ENCODE results near the gene MDGA2. TPM values are rescaled to one million over a fixed set of nuclear protein-coding genes. Genes with fewer than 3 reads are reported as not detected.

MDGA2 gene
- total RNA-seq, 1 experiment from 2014 or later, result not detected

GRCh38 chr14:47425302-47425701 is 250.1 kb downstream of the MDGA2 start:
- no peak for DNase-seq (ENCODE audit: low read depth)
- in situ Hi-C loops (cut with HindIII; ENCODE audit: low pct_unique_long_range_greater_than_20kb, low sequenced_read_pairs), result no loop called here

- DNase-seq (ENCODE audit: low read depth), result no peak
- in situ Hi-C loops (cut with HindIII; ENCODE audit: low pct_unique_long_range_greater_than_20kb, low sequenced_read_pairs), result no loop called here
These were observed 253.2 kb downstream of the MDGA2 start for GRCh38 chr14:47422191-47422590.

- DNase-seq (ENCODE audit: low read depth), result no peak
- in situ Hi-C loops (cut with HindIII; ENCODE audit: low pct_unique_long_range_greater_than_20kb, low sequenced_read_pairs), result no loop called here
These were observed 263.9 kb downstream of the MDGA2 start for GRCh38 chr14:47411523-47411922.

- DNase-seq (ENCODE audit: low read depth), result no peak
- in situ Hi-C loops (cut with HindIII; ENCODE audit: low pct_unique_long_range_greater_than_20kb, low sequenced_read_pairs), result no loop called here
These were observed 283.1 kb downstream of the MDGA2 start for GRCh38 chr14:47392326-47392725.

GRCh38 chr14:47390831-47391504 is 284.4 kb downstream of the MDGA2 start:
- no peak for DNase-seq (ENCODE audit: low read depth)
- in situ Hi-C loops (cut with HindIII; ENCODE audit: low pct_unique_long_range_greater_than_20kb, low sequenced_read_pairs), result no loop called here

GRCh38 chr14:47389535-47389934 is 285.9 kb downstream of the MDGA2 start:
- no peak for DNase-seq (ENCODE audit: low read depth)
- in situ Hi-C loops (cut with HindIII; ENCODE audit: low pct_unique_long_range_greater_than_20kb, low sequenced_read_pairs), result no loop called here

- DNase-seq (ENCODE audit: low read depth), result no peak
- in situ Hi-C loops (cut with HindIII; ENCODE audit: low pct_unique_long_range_greater_than_20kb, low sequenced_read_pairs), result no loop called here
These were observed 309.4 kb downstream of the MDGA2 start for GRCh38 chr14:47366006-47366405.

- DNase-seq (ENCODE audit: low read depth), result no peak
- in situ Hi-C loops (cut with HindIII; ENCODE audit: low pct_unique_long_range_greater_than_20kb, low sequenced_read_pairs), result no loop called here
These were observed 310.2 kb downstream of the MDGA2 start for GRCh38 chr14:47365233-47365632.

GRCh38 chr14:47353186-47353585 is 322.2 kb downstream of the MDGA2 start:
- in situ Hi-C loops (cut with HindIII; ENCODE audit: low pct_unique_long_range_greater_than_20kb, low sequenced_read_pairs), result no loop called here
- DNase-seq (ENCODE audit: low read depth), result no peak

GRCh38 chr14:47346849-47347248 is 328.6 kb downstream of the MDGA2 start:
- in situ Hi-C loops (cut with HindIII; ENCODE audit: low pct_unique_long_range_greater_than_20kb, low sequenced_read_pairs), result no loop called here
- DNase-seq (ENCODE audit: low read depth), result no peak

- in situ Hi-C loops (cut with HindIII; ENCODE audit: low pct_unique_long_range_greater_than_20kb, low sequenced_read_pairs), result no loop called here
- DNase-seq (ENCODE audit: low read depth), result no peak
These were observed 330.4 kb downstream of the MDGA2 start for GRCh38 chr14:47345016-47345415.

GRCh38 chr14:47332939-47333338 is 342.5 kb downstream of the MDGA2 start:
- in situ Hi-C loops (cut with HindIII; ENCODE audit: low pct_unique_long_range_greater_than_20kb, low sequenced_read_pairs), result no loop called here
- no peak for DNase-seq (ENCODE audit: low read depth)

- no peak for DNase-seq (ENCODE audit: low read depth)
- in situ Hi-C loops (cut with HindIII; ENCODE audit: low pct_unique_long_range_greater_than_20kb, low sequenced_read_pairs), result no loop called here
These were observed 343.3 kb downstream of the MDGA2 start for GRCh38 chr14:47332106-47332505.

GRCh38 chr14:47328376-47328775 is 347.0 kb downstream of the MDGA2 start:
- DNase-seq (ENCODE audit: low read depth), result no peak
- in situ Hi-C loops (cut with HindIII; ENCODE audit: low pct_unique_long_range_greater_than_20kb, low sequenced_read_pairs), result no loop called here

GRCh38 chr14:47327336-47327735 is 348.1 kb downstream of the MDGA2 start:
- in situ Hi-C loops (cut with HindIII; ENCODE audit: low pct_unique_long_range_greater_than_20kb, low sequenced_read_pairs), result no loop called here
- no peak for DNase-seq (ENCODE audit: low read depth)

GRCh38 chr14:47322751-47323150 is 352.7 kb downstream of the MDGA2 start:
- in situ Hi-C loops (cut with HindIII; ENCODE audit: low pct_unique_long_range_greater_than_20kb, low sequenced_read_pairs), result no loop called here
- no peak for DNase-seq (ENCODE audit: low read depth)

- peak; percentile 24 for DNase-seq (ENCODE audit: low read depth)
- in situ Hi-C loops (cut with HindIII; ENCODE audit: low pct_unique_long_range_greater_than_20kb, low sequenced_read_pairs), result no loop called here
These were observed 373.3 kb downstream of the MDGA2 start for GRCh38 chr14:47302121-47302520.

- DNase-seq (ENCODE audit: low read depth), result peak; percentile 21
- in situ Hi-C loops (cut with HindIII; ENCODE audit: low pct_unique_long_range_greater_than_20kb, low sequenced_read_pairs), result no loop called here
These were observed 374.6 kb downstream of the MDGA2 start for GRCh38 chr14:47300796-47301195.

GRCh38 chr14:47297374-47297773 is 378.0 kb downstream of the MDGA2 start:
- in situ Hi-C loops (cut with HindIII; ENCODE audit: low pct_unique_long_range_greater_than_20kb, low sequenced_read_pairs), result no loop called here
- DNase-seq (ENCODE audit: low read depth), result no peak

GRCh38 chr14:47284283-47284682 is 391.1 kb downstream of the MDGA2 start:
- DNase-seq (ENCODE audit: low read depth), result no peak
- in situ Hi-C loops (cut with HindIII; ENCODE audit: low pct_unique_long_range_greater_than_20kb, low sequenced_read_pairs), result no loop called here

Measured in Caki2 (cell line).